Middle frontal gyrus (tissue), 1 donor: Measurements from ENCODE around the gene HOXB6.

Experiments
- DNase-seq: peaks from one replicate; pipeline ENCODE4 v3.0.0-alpha.2; 2015; ENCODE audit warnings: low spot score; ENCODE audit errors: extremely low spot score

Gene HOXB6

GRCh38 chr17:48594538-48595277 is 10.1 kb downstream of the HOXB6 start:
- no peak for DNase-seq

GRCh38 chr17:48593840-48594537 is 10.8 kb downstream of the HOXB6 start:
- no peak for DNase-seq

- no peak for DNase-seq
These were observed 11.5 kb downstream of the HOXB6 start, which contains the start of gene HOXB5 for GRCh38 chr17:48593126-48593829. Gene HOXB5, minus strand, starts transcription at chr17:48593779. Its CDS starts 97 bp downstream, at chr17:48593682.

- no peak for DNase-seq
These were observed 12.2 kb downstream of the HOXB6 start for GRCh38 chr17:48592577-48592976.

GRCh38 chr17:48592057-48592514 is 12.7 kb downstream of the HOXB6 start:
- no peak for DNase-seq

GRCh38 chr17:48591255-48592056 is 13.3 kb downstream of the HOXB6 start:
- DNase-seq: no peak

GRCh38 chr17:48590607-48591161 is 14.1 kb downstream of the HOXB6 start:
- no peak for DNase-seq

- DNase-seq: no peak
These were observed 14.8 kb downstream of the HOXB6 start, which contains the start of gene HOXB3 for GRCh38 chr17:48589831-48590606. Gene HOXB3, minus strand, starts transcription at chr17:48590241. Its CDS starts 37,767 bp downstream, at chr17:48552474.

GRCh38 chr17:48589060-48589830 is 15.5 kb downstream of the HOXB6 start:
- DNase-seq: no peak

GRCh38 chr17:48588528-48588927 is 16.3 kb downstream of the HOXB6 start:
- no peak for DNase-seq

- DNase-seq: no peak
These were observed 16.7 kb downstream of the HOXB6 start for GRCh38 chr17:48588074-48588415.

GRCh38 chr17:48587276-48588073 is 17.3 kb downstream of the HOXB6 start:
- DNase-seq: no peak

- no peak for DNase-seq
These were observed 18.2 kb downstream of the HOXB6 start for GRCh38 chr17:48586355-48587258.

GRCh38 chr17:48584223-48584741 is 20.5 kb downstream of the HOXB6 start:
- DNase-seq: no peak

GRCh38 chr17:48583708-48584222 is 21.0 kb downstream of the HOXB6 start:
- DNase-seq: no peak

- no peak for DNase-seq
These were observed 22.1 kb downstream of the HOXB6 start for GRCh38 chr17:48582750-48583069.
